Measurements from ENCODE around the gene SNRK. TPM values are rescaled to one million over a fixed set of nuclear protein-coding genes. Genes with fewer than 3 reads are reported as not detected.
A peak's percentile ranks its signal among the peaks of the same experiment; 100 is the strongest.

The SNRK gene
- total RNA-seq, 1 experiment from 2014 or later: 12.0 TPM

GRCh38 chr3:43373560-43373928 lies 87.2 kb downstream of the SNRK start:
- H3K9me3 Mint-ChIP-seq: no peaks in the 10 kb centered on the region; a peak in 1 of 5 replicates
- TF ChIP-seq, protein P1, sequence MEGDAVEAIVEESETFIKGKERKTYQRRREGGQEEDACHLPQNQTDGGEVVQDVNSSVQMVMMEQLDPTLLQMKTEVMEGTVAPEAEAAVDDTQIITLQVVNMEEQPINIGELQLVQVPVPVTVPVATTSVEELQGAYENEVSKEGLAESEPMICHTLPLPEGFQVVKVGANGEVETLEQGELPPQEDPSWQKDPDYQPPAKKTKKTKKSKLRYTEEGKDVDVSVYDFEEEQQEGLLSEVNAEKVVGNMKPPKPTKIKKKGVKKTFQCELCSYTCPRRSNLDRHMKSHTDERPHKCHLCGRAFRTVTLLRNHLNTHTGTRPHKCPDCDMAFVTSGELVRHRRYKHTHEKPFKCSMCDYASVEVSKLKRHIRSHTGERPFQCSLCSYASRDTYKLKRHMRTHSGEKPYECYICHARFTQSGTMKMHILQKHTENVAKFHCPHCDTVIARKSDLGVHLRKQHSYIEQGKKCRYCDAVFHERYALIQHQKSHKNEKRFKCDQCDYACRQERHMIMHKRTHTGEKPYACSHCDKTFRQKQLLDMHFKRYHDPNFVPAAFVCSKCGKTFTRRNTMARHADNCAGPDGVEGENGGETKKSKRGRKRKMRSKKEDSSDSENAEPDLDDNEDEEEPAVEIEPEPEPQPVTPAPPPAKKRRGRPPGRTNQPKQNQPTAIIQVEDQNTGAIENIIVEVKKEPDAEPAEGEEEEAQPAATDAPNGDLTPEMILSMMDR (conservative IDR thresholded peaks at IDR 0.05): no peak
- H3K4me1 Mint-ChIP-seq: peaks cover 25 to 30% of the 10 kb centered on the region in 2 experiments
- H2BK120ac ChIP-seq (ENCODE audit: low read depth, low read length, poor library complexity, severe bottlenecking): no peak overlapping the region
- H3K27me3 Mint-ChIP-seq (ENCODE audit: low read depth): no peaks in the 10 kb centered on the region
- H3K79me2 ChIP-seq (ENCODE audit: insufficient read depth, low read length): no peaks in the 10 kb centered on the region
- no peaks in the 10 kb centered on the region for H3K9me3 ChIP-seq (ENCODE audit: control insufficient read depth, low read depth, low read length)
- no peak overlapping the region for H4K8ac ChIP-seq (replicated peaks; ENCODE audit: insufficient read length, low read depth, low read length)
- no peak overlapping the region for H3K14ac ChIP-seq (ENCODE audit: insufficient read depth, low read length)
- H3T11ph ChIP-seq (ENCODE audit: low read length): no peak overlapping the region
- peak overlapping the region; percentile 69 to 97 (median 95); a peak in 3 of 7 replicates for H3K27ac Mint-ChIP-seq
- H3K4me2 ChIP-seq (ENCODE audit: insufficient read depth, insufficient read length, low read length): no peak overlapping the region
- no peak overlapping the region for H2BK5ac ChIP-seq (ENCODE audit: insufficient read length, low read length)
- H3K9ac ChIP-seq (ENCODE audit: extremely low read depth, insufficient read length, low read length): no peak overlapping the region
- H3K4me1 ChIP-seq (ENCODE audit: insufficient read depth, low read length): peaks cover 8% of the 10 kb centered on the region
- no peak overlapping the region for H3K56ac ChIP-seq (ENCODE audit: insufficient read length, low read depth, low read length)
- no peak overlapping the region for H3K4me3 Mint-ChIP-seq
- H3K4ac ChIP-seq (ENCODE audit: low read depth, low read length): no peak overlapping the region
- H3K18ac ChIP-seq (ENCODE audit: insufficient read length, low read depth, low read length): no peak overlapping the region
- WGBS (ENCODE audit: extremely low coverage, insufficient read length, low lambda C conversion rate): no CpG with 5 or more reads among the region's 3 CpGs
- no peaks in the 10 kb centered on the region for H3K23me2 ChIP-seq (ENCODE audit: insufficient read length, low read depth, low read length, poor library complexity, severe bottlenecking)
- H3K23ac ChIP-seq (ENCODE audit: insufficient read length, low read depth, low read length): no peak overlapping the region
- no peak overlapping the region for H2BK12ac ChIP-seq (ENCODE audit: insufficient read length, low read depth, low read length)
- H2BK20ac ChIP-seq (ENCODE audit: low read depth, low read length, poor library complexity, severe bottlenecking): no peak overlapping the region
- no peak overlapping the region for H2AK5ac ChIP-seq (ENCODE audit: insufficient read length, low read length)
- DNase-seq: no peak
- H3K79me1 ChIP-seq (ENCODE audit: insufficient read depth, low read depth, low read length, poor library complexity, severe bottlenecking): no peaks in the 10 kb centered on the region
- no peaks in the 10 kb centered on the region for H3K27me3 ChIP-seq (ENCODE audit: insufficient read depth, low read length)
- H4K20me1 ChIP-seq (ENCODE audit: control insufficient read depth, insufficient read depth, insufficient read length): no peaks in the 10 kb centered on the region
- H4K91ac ChIP-seq (ENCODE audit: insufficient read length, low read depth, low read length): no peak overlapping the region
- H4K5ac ChIP-seq (ENCODE audit: insufficient read length, low read depth, low read length): no peak overlapping the region
- H2BK15ac ChIP-seq (ENCODE audit: low read depth, low read length): no peak overlapping the region
- no peaks in the 10 kb centered on the region for H3K36me3 Mint-ChIP-seq (ENCODE audit: insufficient read depth in 1 of 3, low read depth in 3 of 3)
- H2AFZ ChIP-seq (ENCODE audit: low read length): no peak overlapping the region
- no peak overlapping the region for H3K27ac ChIP-seq (ENCODE audit: insufficient read length, low read depth, low read length)
